ENCODE results near the gene C9orf78.

The C9orf78 gene, protein sequence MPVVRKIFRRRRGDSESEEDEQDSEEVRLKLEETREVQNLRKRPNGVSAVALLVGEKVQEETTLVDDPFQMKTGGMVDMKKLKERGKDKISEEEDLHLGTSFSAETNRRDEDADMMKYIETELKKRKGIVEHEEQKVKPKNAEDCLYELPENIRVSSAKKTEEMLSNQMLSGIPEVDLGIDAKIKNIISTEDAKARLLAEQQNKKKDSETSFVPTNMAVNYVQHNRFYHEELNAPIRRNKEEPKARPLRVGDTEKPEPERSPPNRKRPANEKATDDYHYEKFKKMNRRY

DNA sequence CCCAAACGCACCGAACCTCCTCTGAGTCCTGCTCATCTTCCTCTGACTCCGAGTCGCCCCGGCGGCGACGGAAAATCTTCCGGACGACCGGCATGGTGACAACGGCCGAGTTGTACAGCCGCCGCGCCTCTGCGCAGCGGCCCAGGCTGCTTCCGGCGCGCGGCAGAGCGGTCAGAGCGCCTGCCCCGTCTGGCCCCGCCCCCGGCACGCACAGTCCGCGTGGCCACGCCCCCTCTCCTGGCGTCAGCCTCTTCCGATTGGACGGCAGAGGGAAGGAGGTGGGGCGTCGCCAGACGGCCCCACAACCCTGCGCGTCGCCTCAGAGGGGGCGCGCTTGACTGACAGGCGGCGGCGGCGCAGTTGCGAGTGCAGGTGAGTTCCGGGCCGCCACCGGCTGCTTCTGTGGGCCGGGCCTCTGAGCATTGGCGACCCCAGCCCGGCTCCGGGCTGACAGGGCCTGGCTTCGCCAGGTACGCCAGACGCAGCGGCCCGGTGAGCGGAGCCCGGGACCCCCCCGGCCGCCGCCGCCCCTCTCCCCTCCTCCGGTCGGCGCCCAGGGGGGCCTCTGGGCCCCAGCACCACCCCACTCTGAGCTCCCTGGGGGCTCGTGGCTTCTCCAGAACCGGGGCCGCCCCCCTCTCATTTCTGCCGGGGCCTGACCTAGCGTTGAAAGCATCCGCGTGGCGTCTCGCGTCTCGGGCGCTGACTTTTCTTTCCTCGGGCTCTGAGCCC, at the start of gene C9orf78, which contains the start of gene USP20:
C9orf78 (minus strand) TSS at position 148 of the 732 bp plus-strand sequence; CDS start at position 94, 54 bp downstream.
USP20 (plus strand) TSS at position 331 of the 732 bp plus-strand sequence. CDS start 17,098 bp downstream, outside the sequence.
- Mint-ChIP-seq H3K4me1 (peaks cover 43% of the 10 kb centered on the region), H3K4me3 (peak within 1 kb of the TSS; percentile 98 to 100 (median 99)), H3K36me3 (ENCODE audit: low read depth) (peaks cover 25% of the 10 kb centered on the region), H3K27me3 (ENCODE audit: low read depth) (no peaks in the 10 kb centered on the region), H3K27ac (peak within 1 kb of the TSS; percentile 50 to 93 (median 87)), H3K9me3 (no peaks in the 10 kb centered on the region)
- TF ChIP-seq, protein P1, sequence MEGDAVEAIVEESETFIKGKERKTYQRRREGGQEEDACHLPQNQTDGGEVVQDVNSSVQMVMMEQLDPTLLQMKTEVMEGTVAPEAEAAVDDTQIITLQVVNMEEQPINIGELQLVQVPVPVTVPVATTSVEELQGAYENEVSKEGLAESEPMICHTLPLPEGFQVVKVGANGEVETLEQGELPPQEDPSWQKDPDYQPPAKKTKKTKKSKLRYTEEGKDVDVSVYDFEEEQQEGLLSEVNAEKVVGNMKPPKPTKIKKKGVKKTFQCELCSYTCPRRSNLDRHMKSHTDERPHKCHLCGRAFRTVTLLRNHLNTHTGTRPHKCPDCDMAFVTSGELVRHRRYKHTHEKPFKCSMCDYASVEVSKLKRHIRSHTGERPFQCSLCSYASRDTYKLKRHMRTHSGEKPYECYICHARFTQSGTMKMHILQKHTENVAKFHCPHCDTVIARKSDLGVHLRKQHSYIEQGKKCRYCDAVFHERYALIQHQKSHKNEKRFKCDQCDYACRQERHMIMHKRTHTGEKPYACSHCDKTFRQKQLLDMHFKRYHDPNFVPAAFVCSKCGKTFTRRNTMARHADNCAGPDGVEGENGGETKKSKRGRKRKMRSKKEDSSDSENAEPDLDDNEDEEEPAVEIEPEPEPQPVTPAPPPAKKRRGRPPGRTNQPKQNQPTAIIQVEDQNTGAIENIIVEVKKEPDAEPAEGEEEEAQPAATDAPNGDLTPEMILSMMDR (IDR thresholded peaks at IDR 0.05; ENCODE audit: unreplicated experiment in 3 of 3), result no peak

DNA sequence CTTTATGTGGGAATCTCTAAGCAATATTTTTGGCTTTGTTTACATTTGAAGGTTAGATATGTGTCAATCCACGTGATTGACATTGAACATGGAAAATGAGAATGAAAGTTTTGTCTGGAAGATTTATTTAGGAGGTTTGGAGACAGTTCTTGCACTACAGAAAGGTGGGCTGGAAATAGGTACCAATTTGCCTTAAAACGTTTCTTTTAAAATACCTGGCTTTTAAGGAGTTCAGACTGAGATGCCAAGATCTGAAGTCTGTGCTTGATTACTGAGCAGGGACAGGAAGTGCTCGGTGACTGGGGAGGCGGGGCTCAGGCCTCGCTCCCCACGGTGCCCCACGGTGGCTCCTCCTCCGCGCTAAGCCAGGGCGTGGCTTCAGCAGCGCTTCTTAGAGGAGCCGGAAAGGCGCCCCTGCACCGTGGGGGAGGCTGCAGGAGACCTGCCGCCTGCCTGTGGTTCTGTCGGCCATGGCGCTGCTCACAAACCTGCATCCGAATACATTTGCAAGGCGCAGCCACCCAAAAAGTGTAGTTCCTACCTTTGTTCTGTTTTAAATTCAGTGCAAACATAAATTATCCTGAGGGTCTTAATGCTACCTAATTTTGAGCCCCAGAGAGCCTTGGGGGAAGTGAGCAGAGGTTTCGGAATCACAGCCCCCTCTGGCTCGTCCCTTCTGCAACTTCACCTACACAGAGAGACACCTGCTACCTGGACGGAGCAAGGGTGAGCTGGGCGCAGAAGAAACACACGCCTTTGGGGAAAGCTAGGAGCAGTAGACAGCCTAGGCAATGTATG, 49.3 kb upstream of the C9orf78 start:
- H3K9me3 Mint-ChIP-seq, result no peaks in the 10 kb centered on the region
- peaks cover 55% of the 10 kb centered on the region for H3K4me1 Mint-ChIP-seq
- peak overlapping the region; percentile 73 to 93 (median 90) for H3K27ac Mint-ChIP-seq
- peaks cover 33% of the 10 kb centered on the region for H3K36me3 Mint-ChIP-seq (ENCODE audit: low read depth)
- H3K4me3 Mint-ChIP-seq, result peak overlapping the region; percentile 53 to 73 (median 71)
- peaks cover 9% of the 10 kb centered on the region for H3K27me3 Mint-ChIP-seq (ENCODE audit: low read depth)
- TF ChIP-seq, protein P1 (IDR thresholded peaks at IDR 0.05; ENCODE audit: unreplicated experiment in 3 of 3), result peak in 1 of 3 experiments; percentile 10

DNA sequence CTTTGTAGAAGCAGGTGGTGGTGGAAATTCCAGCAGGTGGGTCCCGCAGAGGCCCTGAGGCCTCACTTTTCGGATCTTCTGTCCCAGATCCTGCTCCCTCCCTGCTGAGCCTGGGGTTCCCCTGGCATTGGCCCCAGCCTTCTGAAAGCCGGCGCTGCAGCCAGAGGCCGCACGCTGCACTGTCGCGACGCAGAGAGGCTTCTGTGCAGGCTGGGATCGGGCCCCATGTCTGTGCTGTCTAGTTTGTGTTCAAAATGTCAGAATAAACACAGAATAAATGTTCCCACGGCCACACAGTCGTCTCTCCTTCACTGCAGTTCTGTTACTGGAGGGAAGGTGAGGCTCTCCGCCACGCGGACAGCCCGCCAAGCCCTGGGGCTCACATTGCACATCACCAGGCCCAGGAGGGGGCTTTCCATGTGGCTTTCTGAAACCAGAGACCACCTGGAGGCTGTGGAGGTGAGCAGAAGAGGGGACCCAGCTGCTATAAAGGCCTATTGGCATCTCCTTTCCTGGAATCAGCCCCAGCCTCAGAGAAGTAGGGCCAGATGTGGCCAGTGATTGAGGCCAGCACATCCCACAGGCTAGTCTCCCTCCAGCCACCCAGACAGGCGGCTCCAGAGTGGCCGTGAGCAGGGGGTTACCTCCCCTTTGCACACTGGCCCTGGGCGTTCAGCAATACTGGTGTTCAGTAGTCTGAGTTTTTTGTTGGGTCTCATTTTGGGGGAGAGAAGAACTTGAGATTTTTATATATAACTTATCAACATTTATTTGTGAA, 46.7 kb upstream of the C9orf78 start:
- Mint-ChIP-seq H3K36me3 (ENCODE audit: low read depth) (peaks cover 18% of the 10 kb centered on the region), H3K9me3 (no peaks in the 10 kb centered on the region), H3K27me3 (ENCODE audit: low read depth) (peaks cover 6% of the 10 kb centered on the region), H3K4me3 (no peak overlapping the region), H3K27ac (peak overlapping the region in 2 of 3 experiments; percentile 30 to 69), H3K4me1 (peaks cover 41% of the 10 kb centered on the region)
- TF ChIP-seq, protein P1 (IDR thresholded peaks at IDR 0.05; ENCODE audit: unreplicated experiment in 3 of 3), result no peak

DNA sequence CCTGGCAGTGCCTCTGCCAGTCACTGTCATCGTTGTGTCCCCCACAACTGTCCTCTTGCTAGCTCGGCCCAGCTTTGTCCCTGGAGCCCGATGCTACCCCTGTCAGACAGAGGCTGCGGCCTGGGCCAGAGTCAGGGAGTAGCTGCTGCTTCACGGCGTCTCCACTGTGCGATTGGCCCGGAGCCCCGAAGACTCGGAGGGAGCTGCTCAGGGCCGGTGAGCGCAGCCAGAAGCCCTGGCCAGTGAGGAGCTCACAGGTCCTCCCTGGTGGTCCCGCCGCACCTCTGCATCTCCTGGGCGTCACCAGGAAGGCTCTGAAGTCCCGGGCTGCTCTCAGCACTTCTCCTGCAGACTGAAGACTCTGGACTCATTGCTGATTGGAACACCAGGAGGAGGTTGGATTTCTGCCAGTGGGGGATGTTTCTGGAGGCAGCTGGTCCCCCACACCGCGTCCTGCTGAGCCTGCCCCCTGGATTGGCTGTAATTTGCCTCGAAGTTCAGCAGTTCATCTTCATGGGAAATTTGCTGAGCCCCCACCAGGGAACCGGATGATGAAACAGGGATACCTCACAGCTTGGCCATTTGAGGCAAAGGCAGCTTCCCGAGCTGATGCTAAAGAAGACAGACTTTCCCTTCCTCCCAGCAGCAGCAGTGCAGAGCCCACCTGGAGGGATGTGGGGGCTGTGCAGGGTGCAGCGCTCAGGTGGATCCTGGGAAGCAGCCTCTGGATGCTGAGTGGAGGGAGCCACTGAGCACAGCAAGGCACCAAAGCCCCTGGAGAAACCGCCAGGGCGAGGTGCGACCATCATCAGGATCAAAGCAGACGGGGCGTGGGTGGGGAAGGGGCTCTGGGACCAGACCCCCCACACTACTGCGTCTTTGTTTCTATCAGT, 45.8 kb upstream of the C9orf78 start:
- Mint-ChIP-seq H3K4me1 (peaks cover 37% of the 10 kb centered on the region), H3K4me3 (peak overlapping the region in 1 of 3 experiments; percentile 14), H3K36me3 (ENCODE audit: low read depth) (peaks cover 18% of the 10 kb centered on the region)

More for the DNA sequence above, 45.8 kb upstream of the C9orf78 start:
- TF ChIP-seq, protein P1 (IDR thresholded peaks at IDR 0.05; ENCODE audit: unreplicated experiment in 3 of 3), result no peak
- H3K27ac Mint-ChIP-seq, result peak overlapping the region; percentile 69 to 92 (median 80)
- H3K9me3 Mint-ChIP-seq, result no peaks in the 10 kb centered on the region
- H3K27me3 Mint-ChIP-seq (ENCODE audit: low read depth), result peaks cover 6% of the 10 kb centered on the region

Data from nephron (organoid).